Activated T-cell treated with anti-CD3 and anti-CD28 coated beads for 48 hours (primary cell): Measurements from ENCODE around the gene NCAPH2.
"Not testable (repeated sequence)": the region's sequence is repeated elsewhere in the genome, so short reads cannot be mapped to it uniquely, and the experiment has no call there.

ENCODE experiments used
- DNase-seq: peaks from one replicate; pipeline ENCODE4 v3.0.0-alpha.2; 2020; ENCODE audit warnings: low read depth

Gene NCAPH2

DNA sequence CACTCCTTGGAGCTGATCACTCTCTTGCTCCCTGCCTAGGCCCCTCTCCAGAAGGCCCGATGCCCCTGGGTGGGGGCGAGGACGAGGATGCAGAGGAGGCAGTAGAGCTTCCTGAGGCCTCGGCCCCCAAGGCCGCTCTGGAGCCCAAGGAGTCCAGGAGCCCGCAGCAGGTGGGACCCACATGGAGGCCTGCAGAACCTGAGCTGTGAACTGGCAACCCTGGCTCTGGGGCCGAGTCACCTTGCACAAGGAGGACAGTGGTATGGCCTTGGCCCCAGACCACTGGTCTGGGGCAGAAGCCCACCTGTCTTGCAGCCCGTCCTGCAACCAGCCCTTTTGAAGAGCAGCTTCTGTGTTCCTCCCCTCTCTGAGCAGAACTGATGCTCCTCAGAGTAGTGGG lies 11.1 kb downstream of the NCAPH2 start:
- no peak for DNase-seq

DNA sequence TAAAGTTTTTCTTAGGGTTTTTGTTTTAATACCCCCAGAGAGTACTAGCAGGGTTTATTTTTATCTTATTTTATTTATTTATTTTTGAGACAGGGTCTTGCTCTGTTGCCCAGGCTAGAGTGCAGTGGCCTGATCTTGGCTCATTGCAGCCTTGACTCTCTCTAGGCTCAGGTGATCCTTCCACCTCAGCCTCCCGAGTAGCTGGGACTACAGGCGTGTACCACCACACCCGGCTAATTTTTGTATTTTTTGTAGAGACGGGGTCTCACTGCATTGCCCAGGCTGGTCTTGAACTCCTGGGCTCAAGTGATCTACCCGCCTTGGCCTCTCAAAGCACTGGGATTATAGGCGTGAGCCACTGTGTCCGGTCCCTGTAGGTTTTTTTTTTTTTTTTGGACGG lies 12.2 kb downstream of the NCAPH2 start:
- DNase-seq: not testable (repeated sequence)

DNA sequence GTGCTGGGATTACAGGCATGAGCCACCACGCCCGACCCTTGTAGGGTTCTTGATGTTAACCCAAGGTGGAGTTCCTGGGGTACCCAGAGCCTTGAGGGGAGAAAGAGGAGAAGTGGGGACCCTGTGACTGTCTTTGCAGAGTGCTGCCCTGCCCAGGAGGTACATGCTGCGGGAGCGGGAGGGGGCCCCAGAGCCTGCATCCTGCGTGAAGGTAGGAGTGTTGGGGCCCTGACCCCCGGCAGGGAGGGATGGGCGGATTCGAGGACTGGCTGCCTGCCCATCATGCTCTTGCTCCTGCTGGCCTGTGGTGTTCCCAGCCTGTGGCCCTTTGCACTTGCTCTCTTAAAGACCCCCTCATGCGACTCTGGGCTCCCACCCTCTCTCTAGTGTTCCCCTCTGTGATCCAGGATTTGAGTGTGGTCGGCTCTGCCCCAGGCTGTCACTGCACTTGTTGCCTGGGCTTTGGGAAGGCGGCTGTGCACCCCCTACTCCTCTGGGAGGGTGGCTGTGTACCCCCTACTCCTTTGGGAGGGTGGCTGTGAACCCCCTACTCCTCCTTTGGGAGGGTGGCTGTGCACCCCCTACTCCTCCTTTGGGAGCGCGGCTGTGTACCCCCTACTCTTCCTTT lies 12.9 kb downstream of the NCAPH2 start:
- DNase-seq: no peak

DNA sequence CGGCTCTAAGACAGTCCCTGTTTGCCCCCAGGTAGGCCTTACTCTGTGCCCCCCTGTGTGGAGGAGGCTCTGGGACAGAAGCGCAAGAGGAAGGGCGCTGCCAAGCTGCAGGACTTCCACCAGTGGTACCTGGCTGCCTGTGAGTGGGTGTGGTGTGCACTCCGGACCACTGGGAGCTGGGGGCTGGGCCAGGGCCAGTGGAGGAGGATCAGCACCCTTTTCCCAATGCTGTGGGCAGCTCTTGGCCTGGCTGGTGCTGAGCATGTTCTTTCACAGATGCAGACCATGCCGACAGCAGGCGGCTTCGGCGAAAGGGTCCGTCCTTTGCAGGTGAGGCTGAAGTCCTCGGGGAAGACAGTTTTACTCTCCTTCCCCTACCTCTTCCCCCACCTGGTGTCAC lies 13.7 kb downstream of the NCAPH2 start:
- DNase-seq: no peak

DNA sequence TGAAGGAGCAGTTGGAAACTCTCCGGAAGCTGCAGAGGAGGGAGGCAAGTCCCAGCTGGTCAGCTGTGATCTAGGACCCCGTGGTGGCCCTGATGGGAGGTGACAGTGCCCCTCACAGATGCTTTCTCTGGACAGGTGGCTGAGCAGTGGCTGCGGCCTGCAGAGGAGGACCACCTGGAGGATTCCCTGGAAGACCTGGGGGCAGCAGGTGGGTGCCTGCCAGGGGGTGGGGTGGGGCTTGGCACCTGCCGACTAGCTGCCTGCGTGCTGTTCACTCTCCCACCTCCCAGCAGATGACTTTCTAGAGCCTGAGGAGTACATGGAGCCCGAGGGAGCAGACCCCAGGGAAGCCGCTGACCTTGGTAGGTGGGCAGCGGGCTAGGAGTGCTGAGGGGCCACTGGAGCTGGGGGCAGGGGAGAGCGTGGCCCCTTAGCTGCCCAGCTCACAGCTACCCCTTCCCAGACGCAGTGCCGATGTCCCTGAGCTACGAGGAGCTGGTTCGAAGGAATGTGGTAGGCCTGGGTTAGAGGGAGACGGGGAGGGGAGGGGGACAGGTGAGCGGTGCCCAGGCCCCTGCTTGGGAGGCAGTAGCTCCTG lies 14.3 kb downstream of the NCAPH2 start:
- DNase-seq: no peak

DNA sequence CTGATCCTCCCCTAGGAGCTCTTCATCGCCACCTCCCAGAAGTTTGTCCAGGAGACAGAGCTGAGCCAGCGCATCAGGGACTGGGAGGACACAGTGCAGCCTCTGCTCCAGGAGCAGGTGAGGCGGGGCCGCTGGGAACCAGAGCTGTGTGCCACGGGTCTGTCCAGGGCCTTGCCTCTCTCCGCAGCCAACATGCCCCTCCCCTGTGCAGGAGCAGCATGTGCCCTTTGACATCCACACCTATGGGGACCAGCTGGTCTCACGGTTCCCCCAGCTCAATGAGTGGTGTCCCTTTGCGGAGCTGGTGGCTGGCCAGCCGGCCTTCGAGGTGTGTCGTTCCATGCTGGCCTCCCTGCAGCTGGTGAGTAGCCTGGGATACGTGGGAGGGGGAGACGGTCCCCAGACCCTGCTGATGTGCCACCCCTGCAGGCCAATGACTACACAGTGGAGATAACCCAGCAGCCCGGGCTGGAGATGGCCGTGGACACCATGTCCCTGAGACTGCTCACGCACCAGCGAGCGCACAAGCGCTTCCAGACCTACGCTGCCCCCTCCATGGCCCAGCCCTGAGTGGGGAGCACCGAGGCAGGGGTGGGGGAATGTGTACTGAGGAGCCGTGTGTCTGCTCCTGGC lies 14.9 kb downstream of the NCAPH2 start:
- no peak for DNase-seq

DNA sequence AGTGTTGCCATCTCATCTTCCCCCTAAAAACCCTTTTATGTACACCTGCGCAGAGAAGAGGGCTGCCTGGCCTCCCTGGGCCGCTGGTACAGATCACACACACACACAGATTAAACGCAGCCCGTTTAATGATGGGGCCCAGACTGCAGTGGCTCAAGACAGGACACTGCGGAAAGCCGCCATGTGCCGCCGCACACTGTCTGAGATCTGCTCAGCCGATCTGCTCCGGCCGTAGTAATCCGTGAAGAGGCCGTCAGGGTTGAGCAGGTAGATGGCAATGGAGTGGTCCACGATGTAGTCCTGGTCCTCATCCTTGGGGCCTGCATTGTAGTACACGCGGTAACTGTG lies 15.4 kb downstream of the NCAPH2 start:
- DNase-seq: no peak

DNA sequence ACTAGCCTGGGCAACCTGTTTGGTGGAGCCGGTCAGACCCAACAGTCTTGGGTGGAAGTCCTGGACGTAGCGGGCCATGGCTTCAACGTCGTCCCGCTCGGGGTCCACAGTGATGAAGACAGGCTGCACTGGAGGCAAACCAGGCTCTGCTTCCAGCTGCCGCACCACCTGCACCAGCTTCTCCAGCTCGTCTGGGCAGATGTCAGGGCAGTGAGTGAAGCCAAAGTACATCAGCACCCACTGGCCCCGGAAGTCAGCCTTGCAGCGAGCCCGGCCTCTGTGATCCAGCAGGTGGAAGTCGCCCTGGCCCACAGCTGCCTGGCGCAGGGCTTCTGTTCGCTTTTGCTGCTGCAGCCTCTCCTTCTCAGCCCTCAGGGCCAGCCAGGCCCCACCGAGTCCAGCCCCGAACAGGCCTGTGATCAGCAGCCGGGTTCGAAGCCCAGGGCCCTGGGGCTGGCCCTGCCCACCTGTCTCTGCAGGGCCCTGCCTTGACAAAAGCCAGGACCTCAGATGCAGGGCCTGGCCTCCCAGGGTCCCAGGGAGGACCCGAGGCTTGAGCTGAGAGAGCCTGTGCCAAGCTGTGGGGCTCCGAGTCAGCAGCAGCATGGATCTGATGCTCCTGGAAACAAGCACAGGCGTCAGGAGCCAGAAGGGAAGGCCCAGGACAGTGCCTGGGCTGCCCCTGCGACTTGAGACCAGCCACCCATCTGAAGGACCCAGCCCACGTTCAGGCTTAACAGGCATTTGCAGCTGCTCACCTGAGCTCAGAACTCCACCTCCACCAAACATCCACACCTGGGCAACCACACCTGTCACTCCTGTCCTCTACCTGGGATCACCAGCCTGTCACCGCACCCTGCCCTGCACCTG lies 16.0 kb downstream of the NCAPH2 start:
- DNase-seq: no peak

DNA sequence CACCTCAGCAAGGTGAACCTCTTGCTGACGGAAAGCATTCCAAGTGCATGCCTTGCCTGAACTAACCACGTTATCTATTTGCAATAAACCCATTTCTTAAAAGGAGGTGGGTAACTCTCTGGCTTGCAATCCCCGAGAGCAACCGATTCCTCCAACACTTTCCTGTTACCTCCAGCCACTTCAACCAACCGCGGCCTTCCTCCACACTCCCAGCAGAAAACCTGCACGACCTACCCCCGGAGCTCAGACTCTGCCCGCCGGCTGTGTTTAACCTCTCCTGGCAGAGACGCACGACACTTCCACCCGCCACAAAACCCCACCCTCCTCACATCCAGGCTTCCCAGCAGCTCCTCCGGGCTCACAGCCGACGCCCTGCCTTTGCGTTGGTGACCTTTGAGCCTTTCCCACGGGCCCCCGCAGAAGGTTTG lies 16.7 kb downstream of the NCAPH2 start:
- DNase-seq: no peak

DNA sequence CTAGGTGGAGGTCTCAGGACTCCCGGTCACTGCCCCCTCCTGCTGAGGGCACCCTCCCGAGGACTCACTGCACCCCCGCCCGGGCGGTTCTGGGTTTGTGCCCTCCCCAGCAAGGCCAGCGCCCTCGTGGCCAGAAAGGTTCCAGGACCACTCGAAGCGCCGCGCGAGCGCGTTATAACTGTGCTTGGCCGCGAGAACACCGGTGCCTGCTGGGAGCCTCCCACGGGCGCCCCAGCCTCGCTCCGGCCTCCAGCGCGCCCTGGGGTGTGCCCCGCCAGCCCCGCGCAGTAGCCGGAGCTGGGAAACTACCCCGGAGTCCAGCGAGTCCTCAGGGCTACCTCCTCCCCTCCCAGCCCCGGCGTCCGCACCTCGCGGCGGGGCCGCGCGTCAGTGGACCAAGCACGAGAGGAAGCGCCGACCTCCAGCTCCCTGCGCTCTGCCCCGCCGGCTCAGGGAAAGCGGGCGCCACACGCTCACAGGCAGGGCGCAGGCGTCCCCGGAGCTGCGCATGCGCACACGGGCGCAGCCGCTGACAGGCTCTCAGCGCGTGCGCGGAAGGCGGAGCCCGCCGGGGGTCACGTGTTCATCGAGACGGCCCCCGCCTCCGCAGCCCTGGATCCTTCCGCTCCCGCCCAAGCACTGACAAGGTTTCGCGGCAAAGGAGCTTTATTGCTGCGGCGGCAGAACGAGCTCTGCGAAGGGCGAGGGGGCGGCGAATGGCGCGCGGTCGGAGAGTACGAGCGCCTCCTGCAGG lies 17.3 kb downstream of the NCAPH2 start, which contains the start of gene SCO2:
Gene SCO2, minus strand, starts transcription at position 495 of the 754 bp plus-strand sequence. CDS start 1,187 bp downstream, outside the sequence.
- DNase-seq: peak; percentile 98

DNA sequence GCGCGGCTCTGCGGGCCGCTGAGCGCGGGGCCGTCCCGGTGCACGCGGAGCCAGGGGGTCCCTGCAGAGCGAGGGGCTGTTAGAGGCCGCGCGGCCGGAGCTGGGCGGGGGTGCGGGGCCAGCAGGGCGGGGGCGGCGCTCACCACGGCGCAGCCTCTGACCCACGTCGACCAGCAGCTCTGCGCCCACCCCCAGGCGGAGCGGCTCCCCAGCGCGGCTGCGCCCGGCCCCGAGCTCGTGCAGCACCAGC lies 17.8 kb downstream of the NCAPH2 start:
- DNase-seq: no peak

DNA sequence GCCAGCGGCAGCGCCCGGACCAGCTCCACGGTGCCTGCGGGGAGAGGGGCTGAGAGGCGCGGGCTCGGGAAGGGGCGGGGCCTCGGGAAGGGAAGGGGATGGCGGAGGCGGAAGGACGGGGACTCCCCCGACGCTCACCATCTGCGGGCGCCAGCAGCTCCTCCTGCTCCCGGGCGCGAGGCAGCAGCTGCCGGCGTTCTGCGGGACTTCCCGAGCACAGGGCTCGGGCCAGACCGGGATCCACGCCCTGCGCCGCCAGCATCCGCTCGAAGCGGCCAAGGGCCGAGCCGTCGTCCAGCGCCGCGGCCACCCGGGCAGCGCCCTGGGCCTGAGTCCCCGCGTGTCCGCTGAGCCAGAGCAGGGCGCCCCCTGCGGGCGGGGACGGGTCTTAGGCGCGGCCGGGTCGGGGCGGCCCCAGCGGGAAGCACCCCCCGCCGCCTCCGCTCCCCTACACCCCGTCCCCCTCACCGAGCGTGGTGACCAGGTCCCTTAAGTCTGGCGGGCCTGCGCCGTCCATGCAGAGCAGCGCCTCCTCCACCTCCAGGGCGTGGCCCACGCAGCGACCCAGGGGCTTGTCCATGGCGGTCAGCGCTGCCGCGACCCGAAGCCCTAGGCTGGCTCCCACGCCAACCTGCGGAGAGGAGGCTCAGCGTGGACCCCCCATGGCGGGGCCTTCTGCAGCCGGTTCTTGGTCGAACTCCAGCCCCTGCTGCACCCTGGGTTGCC lies 18.2 kb downstream of the NCAPH2 start:
- DNase-seq: peak; percentile 87

DNA sequence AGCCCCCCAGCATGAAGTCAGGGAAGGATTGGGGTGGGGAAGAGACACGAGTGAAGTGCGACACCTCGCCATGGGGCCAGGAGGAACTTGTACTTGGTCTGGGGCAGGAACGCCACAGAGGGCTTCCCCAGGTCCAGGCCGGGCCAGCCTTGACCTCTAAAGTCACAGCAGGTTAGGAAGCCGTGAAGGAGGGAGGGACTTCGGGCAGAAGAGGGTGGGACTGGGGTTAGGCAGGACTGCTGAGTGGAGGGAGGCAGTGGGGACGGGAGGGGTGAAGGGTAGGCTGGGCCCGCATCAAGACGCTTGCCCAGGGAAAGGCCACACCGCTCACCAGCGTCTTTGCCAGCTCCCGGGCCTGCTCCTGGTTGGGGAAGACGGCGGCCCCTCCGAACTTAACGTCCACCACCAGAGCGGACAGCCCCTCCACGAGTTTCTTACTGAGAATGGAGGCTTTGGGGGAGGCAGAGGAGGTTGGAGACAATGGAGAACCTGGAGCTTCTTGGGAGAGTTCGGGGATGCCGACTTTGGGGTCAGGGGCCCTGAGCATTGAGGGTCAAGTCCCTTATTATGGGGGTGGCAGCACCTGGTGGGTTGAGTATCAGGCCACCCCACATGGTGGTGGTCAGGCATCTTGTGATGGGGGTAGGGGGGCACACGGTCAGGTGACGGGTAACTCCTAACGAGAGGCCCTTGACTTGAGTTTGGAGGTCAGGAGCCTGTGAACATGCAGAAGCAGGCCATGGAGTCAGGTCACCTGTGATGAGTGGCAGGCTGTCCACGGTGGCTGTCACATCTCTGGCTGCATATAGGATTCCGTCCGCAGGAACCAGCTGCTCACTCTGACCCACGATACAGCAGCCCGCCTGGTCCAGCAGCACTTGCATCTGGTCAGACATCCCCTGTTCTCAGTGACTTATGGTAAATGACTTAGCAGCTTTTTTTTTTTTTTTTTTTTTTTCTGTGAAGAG lies 19.1 kb downstream of the NCAPH2 start:
- no peak for DNase-seq

DNA sequence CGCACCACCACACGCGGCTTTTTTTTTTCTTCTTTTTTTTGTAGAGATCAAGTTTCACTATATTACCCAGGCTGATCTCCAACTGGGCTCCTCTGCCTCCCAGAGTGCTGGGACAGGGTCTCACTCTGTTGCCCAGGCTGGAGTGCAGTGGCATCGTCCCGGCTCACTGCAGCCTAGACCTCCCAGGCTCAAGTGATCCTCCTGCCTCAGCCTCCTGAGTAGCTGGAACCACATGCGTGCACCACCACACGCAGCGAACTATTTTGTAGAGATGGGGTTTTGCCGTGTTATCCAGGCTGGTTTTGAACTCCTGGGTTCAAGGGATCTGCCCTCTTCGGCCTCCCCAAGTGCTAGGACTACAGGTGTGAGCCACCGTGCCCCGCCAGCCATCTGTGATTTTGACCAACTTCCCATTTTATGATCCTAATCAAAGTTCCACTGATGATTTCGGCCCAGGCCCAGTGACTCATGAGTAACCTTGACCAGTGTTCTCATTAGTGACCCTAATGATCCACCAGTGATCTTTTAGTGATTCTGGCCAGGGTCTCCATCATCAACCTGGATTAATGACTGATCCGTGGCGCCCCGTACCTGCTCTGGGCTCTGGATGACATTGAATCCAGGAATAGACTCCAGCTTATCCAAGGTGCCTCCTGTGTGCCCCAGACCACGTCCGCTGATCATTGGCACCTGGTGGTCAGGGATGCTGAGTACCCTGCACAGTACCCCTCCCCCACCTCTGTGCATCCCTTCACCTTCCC lies 20.1 kb downstream of the NCAPH2 start:
- no peak for DNase-seq

DNA sequence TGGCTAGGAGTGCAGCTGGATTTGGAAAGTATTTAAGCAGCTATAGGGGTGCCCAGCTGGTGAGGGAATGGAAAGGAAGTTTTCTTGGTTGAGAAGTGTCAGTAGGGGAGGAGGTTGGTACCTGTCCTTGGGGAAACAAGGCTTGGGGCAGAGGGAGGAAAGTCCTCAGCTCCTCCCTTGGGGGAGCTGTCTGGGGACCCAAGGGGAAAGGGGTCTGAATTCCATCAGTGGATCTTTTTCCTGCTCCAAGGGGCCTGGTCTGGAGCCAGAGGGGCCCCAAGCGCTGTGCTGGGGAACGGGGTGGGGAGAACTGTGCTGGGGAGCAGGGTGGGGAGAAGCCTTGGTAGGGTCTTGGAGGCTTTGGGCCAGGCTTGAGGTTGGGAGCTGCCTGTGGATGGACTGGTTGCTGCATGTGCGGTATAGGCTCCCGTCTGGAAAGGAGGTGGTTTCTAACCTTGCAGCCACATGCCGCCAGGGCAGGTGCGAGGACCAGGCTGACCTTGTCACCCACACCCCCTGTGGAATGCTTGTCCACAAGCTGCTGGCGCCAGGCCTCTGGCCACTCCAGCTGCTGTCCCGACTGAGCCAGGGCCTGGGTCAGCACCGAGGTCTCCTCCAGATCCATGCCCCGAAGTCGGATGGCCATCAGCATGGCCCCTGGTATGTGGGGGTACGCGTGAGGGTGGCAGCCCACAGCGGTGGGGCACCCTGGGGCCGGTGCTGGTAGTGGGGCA lies 20.8 kb downstream of the NCAPH2 start:
- DNase-seq: no peak

DNA sequence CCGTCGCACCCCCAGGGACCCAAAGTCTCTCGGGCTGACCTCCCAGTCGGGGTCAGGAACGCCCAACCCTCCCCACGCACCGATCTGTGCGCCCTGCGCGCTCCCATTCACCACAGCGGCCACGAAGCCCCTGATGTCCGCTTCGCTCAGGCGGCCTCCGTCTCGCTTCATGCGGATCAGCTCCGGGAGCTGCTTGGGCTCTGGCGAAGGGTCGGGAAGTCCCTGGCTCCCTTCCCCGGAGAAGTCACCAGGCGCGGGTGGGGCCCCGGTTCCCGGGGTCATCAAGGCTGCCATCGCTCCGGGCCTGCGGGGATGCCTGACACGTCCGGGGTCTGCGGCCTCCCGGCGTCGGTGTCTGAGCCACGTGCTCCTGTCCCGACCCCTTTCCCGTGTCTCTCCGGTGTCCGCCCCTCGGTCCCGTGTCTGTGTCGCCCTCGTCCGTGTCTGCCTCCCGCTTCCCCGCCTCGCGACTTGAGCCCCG lies 21.4 kb downstream of the NCAPH2 start:
- DNase-seq: no peak

DNA sequence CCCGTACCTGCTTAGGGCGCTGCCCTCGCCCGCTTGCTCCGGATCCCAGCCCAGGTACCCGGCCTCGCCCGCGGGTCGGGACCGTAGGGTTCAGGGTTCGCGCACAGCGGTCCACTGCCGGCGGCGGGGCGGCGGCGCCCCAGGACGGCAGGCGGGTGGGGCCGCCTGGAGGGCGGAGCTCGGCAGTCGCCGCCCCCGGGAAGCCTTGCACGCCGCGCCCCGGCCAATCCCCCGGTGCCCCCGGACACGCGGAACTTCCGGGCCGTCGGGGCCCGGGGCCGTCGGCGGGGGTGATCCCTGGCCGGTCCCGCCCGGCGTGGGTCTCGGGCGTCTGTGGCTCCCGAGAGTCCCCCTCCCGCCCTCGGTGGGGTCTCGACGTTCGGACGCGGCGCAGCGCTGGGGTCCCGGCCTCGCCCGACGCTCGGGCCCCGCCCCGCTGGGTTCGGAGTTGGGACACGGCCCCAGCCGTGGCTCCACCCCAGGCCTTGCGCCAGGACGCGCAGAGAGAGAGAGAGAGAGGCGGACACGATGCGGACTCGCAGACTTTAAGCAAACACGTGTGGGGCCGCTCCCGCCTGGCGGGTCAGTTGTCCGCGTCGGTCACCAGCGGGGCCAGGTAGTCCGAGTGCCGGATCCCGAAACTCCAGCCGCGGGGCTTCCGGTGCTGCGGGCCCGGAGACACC lies 22.0 kb downstream of the NCAPH2 start, which contains the start of gene TYMP:
Gene TYMP, minus strand, starts transcription at position 116 of the 683 bp plus-strand sequence. CDS start 303 bp downstream, outside the sequence.
- peak; percentile 76 for DNase-seq

DNA sequence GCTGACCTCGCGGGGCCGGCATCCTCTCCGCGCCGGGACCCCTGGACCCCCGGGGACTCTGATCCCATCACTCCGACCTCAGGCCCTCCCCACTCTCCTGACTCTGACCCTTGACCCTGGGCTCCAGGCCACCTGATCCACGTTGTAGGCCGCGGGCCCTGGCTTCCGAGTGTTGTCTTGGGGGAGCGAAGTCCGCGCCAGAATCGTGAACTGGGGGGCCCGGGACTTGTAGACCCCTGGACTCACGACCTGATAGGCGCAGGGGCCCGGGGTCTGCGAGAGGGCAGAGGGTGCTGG lies 22.5 kb downstream of the NCAPH2 start:
- DNase-seq: no peak
